ENCODE results near the gene KCNA2.

The KCNA2 gene

GRCh38 chr1:110566836-110567235, 39.3 kb downstream of the KCNA2 start:
- no peak for TF ChIP-seq CTCF (IDR thresholded peaks at IDR 0.05; ENCODE audit: low read depth, low read length)
- H3K4me3 ChIP-seq (ENCODE audit: low read depth, low read length), result no peak overlapping the region
- no peak for DNase-seq (ENCODE audit: low read depth, low spot score)
- in situ Hi-C loops (cut with HindIII; ENCODE audit: low sequenced_read_pairs), result no loop called here

GRCh38 chr1:110565565-110565964, 40.6 kb downstream of the KCNA2 start:
- TF ChIP-seq CTCF (IDR thresholded peaks at IDR 0.05; ENCODE audit: low read depth, low read length), result no peak
- no peak overlapping the region for H3K4me3 ChIP-seq (ENCODE audit: low read depth, low read length)
- DNase-seq (ENCODE audit: low read depth, low spot score), result no peak
- in situ Hi-C loops (cut with HindIII; ENCODE audit: low sequenced_read_pairs), result no loop called here

GRCh38 chr1:110563089-110563488, 43.1 kb downstream of the KCNA2 start:
- H3K4me3 ChIP-seq (ENCODE audit: low read depth, low read length), result no peak overlapping the region
- in situ Hi-C loops (cut with HindIII; ENCODE audit: low sequenced_read_pairs), result no loop called here
- DNase-seq (ENCODE audit: low read depth, low spot score), result no peak
- no peak for TF ChIP-seq CTCF (IDR thresholded peaks at IDR 0.05; ENCODE audit: low read depth, low read length)

GRCh38 chr1:110561596-110561995, 44.6 kb downstream of the KCNA2 start:
- no peak overlapping the region for H3K4me3 ChIP-seq (ENCODE audit: low read depth, low read length)
- in situ Hi-C loops (cut with HindIII; ENCODE audit: low sequenced_read_pairs), result no loop called here
- no peak for DNase-seq (ENCODE audit: low read depth, low spot score)
- no peak for TF ChIP-seq CTCF (IDR thresholded peaks at IDR 0.05; ENCODE audit: low read depth, low read length)

- DNase-seq (ENCODE audit: low read depth, low spot score), result no peak
- H3K4me3 ChIP-seq (ENCODE audit: low read depth, low read length), result no peak overlapping the region
- no peak for TF ChIP-seq CTCF (IDR thresholded peaks at IDR 0.05; ENCODE audit: low read depth, low read length)
- in situ Hi-C loops (cut with HindIII; ENCODE audit: low sequenced_read_pairs), result no loop called here
These were observed 47.0 kb downstream of the KCNA2 start for GRCh38 chr1:110559157-110559556.

GRCh38 chr1:110557481-110557880, 48.7 kb downstream of the KCNA2 start:
- TF ChIP-seq CTCF (IDR thresholded peaks at IDR 0.05; ENCODE audit: low read depth, low read length), result no peak
- no peak for DNase-seq (ENCODE audit: low read depth, low spot score)
- in situ Hi-C loops (cut with HindIII; ENCODE audit: low sequenced_read_pairs), result no loop called here
- H3K4me3 ChIP-seq (ENCODE audit: low read depth, low read length), result no peak overlapping the region

- no peak for TF ChIP-seq CTCF (IDR thresholded peaks at IDR 0.05; ENCODE audit: low read depth, low read length)
- no peak for DNase-seq (ENCODE audit: low read depth, low spot score)
- in situ Hi-C loops (cut with HindIII; ENCODE audit: low sequenced_read_pairs), result no loop called here
- H3K4me3 ChIP-seq (ENCODE audit: low read depth, low read length), result no peak overlapping the region
These were observed 49.7 kb downstream of the KCNA2 start for GRCh38 chr1:110556471-110556807.

All from astrocyte of the spinal cord (primary cell).